Neural crest cell (in vitro differentiated cells): ENCODE data around the gene CHAD. TPM values are rescaled to one million over a fixed set of nuclear protein-coding genes. Genes with fewer than 3 reads are reported as not detected.

Source experiments
- DNase-seq: peaks from one replicate; pipeline ENCODE4 v3.0.0; 2021; ENCODE audit warnings: low read depth, mixed read lengths, low spot score
- H3K27ac Mint-ChIP-seq: one replicate; pipeline ENCODE4 v1.8.0; 2021; ENCODE audit warnings: mild to moderate bottlenecking, mixed read lengths; ENCODE audit not compliant: unreplicated experiment
- H3K27me3 Mint-ChIP-seq: 2 replicates; pipeline ENCODE4 v1.8.0; 2021; ENCODE audit warnings: low read depth, mild to moderate bottlenecking, mixed read lengths
- H3K36me3 Mint-ChIP-seq: 2 replicates; pipeline ENCODE4 v1.8.0; 2021; ENCODE audit warnings: low read depth, mild to moderate bottlenecking, mixed read lengths
- H3K4me1 Mint-ChIP-seq: 2 replicates; pipeline ENCODE4 v1.8.0; 2021; ENCODE audit warnings: mixed read lengths
- H3K4me3 Mint-ChIP-seq: one replicate; pipeline ENCODE4 v1.8.0; 2021; ENCODE audit warnings: mild to moderate bottlenecking, mixed read lengths
- H3K9me3 Mint-ChIP-seq: 2 replicates; pipeline ENCODE4 v1.8.0; 2021; ENCODE audit warnings: mixed read lengths
- CTCF ChIP-seq: fragments of 200-600 bp; sonication (generic); conservative IDR thresholded peaks from 2 replicates; pipeline ENCODE4 v1.5.0; 2021; ENCODE audit warnings: antibody characterized with exemption, mild to moderate bottlenecking
- long read RNA-seq: library from polyadenylated mRNA; unstranded; transcript quantifications from one replicate; pipeline ENCODE4 v2.0.0, GENCODE V29; 2020
- total RNA-seq: library from RNA; stranded (reverse); gene quantifications from 2 replicates; pipeline ENCODE4 v1.2.1, GENCODE V29; 2021

The CHAD gene
- 0.19 and 0.27 TPM in 2 replicates for total RNA-seq
- long read RNA-seq = 0 reads

GRCh38 chr17:50468304-50469207 is at the start of gene CHAD:
CHAD (minus strand) TSS chr17:50468880; CDS start chr17:50468813, 67 bp downstream.
- no peak for DNase-seq
- no peaks in the 10 kb centered on the region for H3K36me3 Mint-ChIP-seq
- no peaks in the 10 kb centered on the region for H3K9me3 Mint-ChIP-seq
- peaks cover 44% of the 10 kb centered on the region for H3K27me3 Mint-ChIP-seq
- peaks cover 16% of the 10 kb centered on the region for H3K4me1 Mint-ChIP-seq
- no peak for TF ChIP-seq CTCF
- no peak within 1 kb of the TSS for H3K27ac Mint-ChIP-seq
- H3K4me3 Mint-ChIP-seq = peak within 1 kb of the TSS; percentile 80

GRCh38 chr17:50517504-50518383 is 49.1 kb upstream of the CHAD start:
- DNase-seq = no peak
- Mint-ChIP-seq H3K4me3 (no peak overlapping the region), H3K9me3 (no peaks in the 10 kb centered on the region), H3K36me3 (no peaks in the 10 kb centered on the region), H3K27me3 (no peaks in the 10 kb centered on the region), H3K27ac (no peak overlapping the region), H3K4me1 (peaks cover 22% of the 10 kb centered on the region)
- TF ChIP-seq CTCF = no peak

GRCh38 chr17:50517011-50517410 is 48.3 kb upstream of the CHAD start:
- Mint-ChIP-seq H3K4me3 (no peak overlapping the region), H3K4me1 (peaks cover 22% of the 10 kb centered on the region), H3K27me3 (no peaks in the 10 kb centered on the region), H3K27ac (no peak overlapping the region), H3K9me3 (no peaks in the 10 kb centered on the region), H3K36me3 (no peaks in the 10 kb centered on the region)
- DNase-seq = no peak
- no peak for TF ChIP-seq CTCF

DNA sequence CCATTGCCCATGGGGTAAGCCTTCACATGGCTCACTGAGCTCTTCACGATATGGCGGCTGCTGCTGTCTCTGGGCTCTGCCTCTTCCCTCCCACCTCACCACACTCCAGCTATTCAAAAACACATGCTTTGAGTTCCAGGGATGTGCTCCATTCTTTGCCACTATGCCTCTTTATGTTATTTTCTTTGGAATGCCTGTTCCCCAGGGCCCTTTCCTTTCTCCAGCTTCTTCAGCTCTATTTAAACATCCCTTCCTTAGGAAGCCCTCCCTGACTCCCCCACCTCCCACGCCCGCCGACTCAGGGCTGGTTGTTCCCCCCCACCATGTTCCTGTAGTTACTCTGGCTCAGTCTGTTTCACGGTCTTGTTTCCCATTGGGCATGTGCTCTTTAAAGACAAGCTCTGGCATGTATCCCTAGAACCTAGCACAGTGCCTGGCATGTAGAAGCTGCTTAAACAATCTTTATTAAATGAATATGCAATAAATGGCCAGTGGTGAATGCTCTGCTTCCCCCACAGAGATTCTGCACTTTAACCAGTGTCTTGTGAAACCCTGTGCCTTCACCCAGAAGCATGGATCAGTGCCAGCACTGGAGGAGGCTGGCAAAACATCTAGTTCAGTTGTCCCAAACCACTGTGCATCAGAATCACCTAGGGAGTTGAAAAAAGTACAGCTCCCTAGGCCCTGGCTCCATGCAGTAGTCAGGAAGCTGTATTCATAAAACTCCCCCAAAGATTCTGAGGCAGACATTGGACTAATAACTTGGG is 46.4 kb upstream of the CHAD start:
- Mint-ChIP-seq H3K27ac (no peak overlapping the region), H3K9me3 (no peaks in the 10 kb centered on the region), H3K4me3 (peak overlapping the region; percentile 1)

More for the DNA sequence above, 46.4 kb upstream of the CHAD start:
- Mint-ChIP-seq H3K4me1 (peaks cover 36% of the 10 kb centered on the region), H3K27me3 (no peaks in the 10 kb centered on the region), H3K36me3 (no peaks in the 10 kb centered on the region)
- DNase-seq = no peak
- no peak for TF ChIP-seq CTCF
